ENCODE results near the gene PRKAB2. TPM values are rescaled to one million over a fixed set of nuclear protein-coding genes. Genes with fewer than 3 reads are reported as not detected.
"Not testable (repeated sequence)": the region's sequence is repeated elsewhere in the genome, so short reads cannot be mapped to it uniquely, and the experiment has no call there.

Gene PRKAB2
- total RNA-seq, 4 donors from 2014 or later, result 65.2 to 107 (median 80.2) TPM

- Histone ChIP-seq H3K9me3 (no peaks in the 10 kb centered on the region), H3K27me3 (no peaks in the 10 kb centered on the region), H3K27ac (no peak overlapping the region), H3K4me3 (no peak overlapping the region), H3K36me3 (peaks cover 0 to 14% of the 10 kb centered on the region in 2 donors), H3K4me1 (no peaks in the 10 kb centered on the region)
- in situ Hi-C loops (cut with MboI; ENCODE audit: low sequenced_read_pairs in 4 of 4), result loop anchor here in 1 of 4 donors (25.0 kb wide), 1 partner anchor 461 kb away; a partner anchor contains a TSS
- ATAC-seq (no peak), DNase-seq (no peak)
- TF ChIP-seq CTCF (IDR thresholded peaks at IDR 0.05 in 4 of 5, conservative IDR thresholded peaks at IDR 0.05 in 1 of 5) (no peak), POLR2A (IDR thresholded peaks at IDR 0.05) (no peak)
- intact Hi-C loops (cut with DNase I; ENCODE audit: low total_unique reads), result no loop called here
Observed at GRCh38 chr1:147151244-147151643, 21.0 kb downstream of the PRKAB2 start.

GRCh38 chr1:147142886-147143285 is 29.4 kb downstream of the PRKAB2 start:
- no peak overlapping the region for H3K27ac ChIP-seq
- no peaks in the 10 kb centered on the region for H3K27me3 ChIP-seq
- TF ChIP-seq CTCF (IDR thresholded peaks at IDR 0.05 in 4 of 5, conservative IDR thresholded peaks at IDR 0.05 in 1 of 5) (no peak), POLR2A (IDR thresholded peaks at IDR 0.05) (no peak)
- no peaks in the 10 kb centered on the region for H3K9me3 ChIP-seq
- DNase-seq (no peak), ATAC-seq (no peak)
- no peak overlapping the region for H3K4me3 ChIP-seq
- intact Hi-C loops (cut with DNase I; ENCODE audit: low total_unique reads), result no loop called here
- no peaks in the 10 kb centered on the region for H3K4me1 ChIP-seq
- in situ Hi-C loops (cut with MboI; ENCODE audit: low sequenced_read_pairs in 4 of 4), result no loop called here
- no peaks in the 10 kb centered on the region for H3K36me3 ChIP-seq

- H3K4me3 ChIP-seq; H3K27me3 ChIP-seq; ATAC-seq; in situ Hi-C loops (cut with MboI; ENCODE audit: low sequenced_read_pairs in 4 of 4); DNase-seq; intact Hi-C loops (cut with DNase I; ENCODE audit: low total_unique reads); H3K9me3 ChIP-seq; H3K36me3 ChIP-seq; H3K27ac ChIP-seq; H3K4me1 ChIP-seq: not testable (repeated sequence)
Observed at GRCh38 chr1:147130721-147131120, 41.5 kb downstream of the PRKAB2 start.

GRCh38 chr1:147129116-147129873 is 43.0 kb downstream of the PRKAB2 start:
- in situ Hi-C loops (cut with MboI; ENCODE audit: low sequenced_read_pairs in 4 of 4) (no loop called here), intact Hi-C loops (cut with DNase I; ENCODE audit: low total_unique reads) (no loop called here)
- Histone ChIP-seq H3K36me3 (no peaks in the 10 kb centered on the region), H3K4me1 (peaks cover 0 to 4% of the 10 kb centered on the region in 2 donors), H3K4me3 (no peak overlapping the region), H3K27ac (no peak overlapping the region), H3K27me3 (no peaks in the 10 kb centered on the region), H3K9me3 (no peaks in the 10 kb centered on the region)
- TF ChIP-seq POLR2A (IDR thresholded peaks at IDR 0.05), result no peak
- TF ChIP-seq CTCF (IDR thresholded peaks at IDR 0.05 in 4 of 5, conservative IDR thresholded peaks at IDR 0.05 in 1 of 5), result no peak
- no peak for DNase-seq
- ATAC-seq, result no peak

- H3K4me1 ChIP-seq, result no peaks in the 10 kb centered on the region
- ATAC-seq, result no peak
Observed at GRCh38 chr1:147124266-147124665, 48.0 kb downstream of the PRKAB2 start.

More at GRCh38 chr1:147124266-147124665, 48.0 kb downstream of the PRKAB2 start:
- Histone ChIP-seq H3K36me3 (no peaks in the 10 kb centered on the region), H3K27me3 (no peaks in the 10 kb centered on the region), H3K4me3 (no peak overlapping the region), H3K27ac (no peak overlapping the region), H3K9me3 (no peaks in the 10 kb centered on the region)
- TF ChIP-seq POLR2A (IDR thresholded peaks at IDR 0.05) (no peak), CTCF (IDR thresholded peaks at IDR 0.05 in 4 of 5, conservative IDR thresholded peaks at IDR 0.05 in 1 of 5) (no peak)
- DNase-seq, result no peak
- in situ Hi-C loops (cut with MboI; ENCODE audit: low sequenced_read_pairs in 4 of 4), result no loop called here
- intact Hi-C loops (cut with DNase I; ENCODE audit: low total_unique reads), result no loop called here
